Thyroid gland (tissue), 4 donors: ENCODE data around the gene SUGCT. TPM values are rescaled to one million over a fixed set of nuclear protein-coding genes. Genes with fewer than 3 reads are reported as not detected.

Source experiments
- DNase-seq, 2 donors: peaks; one replicate each; pipeline ENCODE4 v3.0.0-alpha.2; 2019
- H3K27ac ChIP-seq, 3 donors: fragments of 200-600 bp; sonication (generic); 1 replicate in 2 of 3; 2 replicates in 1 of 3; pipeline ENCODE4 v1.5.1; 2016 to 2019; ENCODE audit warnings: mild to moderate bottlenecking in 1 of 3, moderate library complexity in 1 of 3
- H3K27me3 ChIP-seq: fragments of 200-600 bp; sonication (generic); one replicate; pipeline ENCODE4 v1.5.1; 2019
- H3K36me3 ChIP-seq, 2 donors: fragments of 200-600 bp; sonication (generic); one replicate each; pipeline ENCODE4 v1.5.1; 2016 to 2019
- H3K4me1 ChIP-seq, 2 donors: fragments of 200-600 bp; sonication (generic); one replicate each; pipeline ENCODE4 v1.5.1; 2017 to 2019
- H3K4me3 ChIP-seq, 3 donors: fragments of 200-600 bp; sonication (generic); replicated peaks in 1 of 3; 1 replicate in 2 of 3; 2 replicates in 1 of 3; pipeline ENCODE4 v1.5.1; 2016; ENCODE audit warnings: mild to moderate bottlenecking in 1 of 3
- H3K9me3 ChIP-seq: fragments of 200-600 bp; sonication (generic); one replicate; pipeline ENCODE4 v1.5.1; 2017
- CTCF ChIP-seq, 6 experiments: fragments of 200-600 bp in 3 of 6; fragments of 450-650 bp in 3 of 6; sonication (generic) in 3 of 6; IDR thresholded peaks; one replicate each; pipeline ENCODE4 v1.5.1; 2016 to 2019; ENCODE audit warnings: antibody characterized with exemption in 6 of 6, mild to moderate bottlenecking in 2 of 6, inconsistent platforms in 1 of 6, moderate library complexity in 1 of 6
- POLR2A ChIP-seq, 2 donors: fragments of 450-650 bp; IDR thresholded peaks; one replicate each; pipeline ENCODE4 v1.6.1; 2017; ENCODE audit warnings: antibody characterized with exemption in 2 of 2, mild to moderate bottlenecking in 2 of 2, moderate library complexity in 1 of 2
- WGBS, 2 donors: methylation state at CpG; one replicate each; pipeline ENCODE4 v1.1.5; 2017; 5-methylcytosine and 5-hydroxymethylcytosine counted together
- intact Hi-C: fragments of 100-400 bp; cut with DNase I; formaldehyde crosslinking; loops from one replicate; pipeline ENCODE4 v1.15.1; 2023
- total RNA-seq, 4 donors: library from RNA; depleted of rRNA; stranded (reverse); fragments of >200 nt; gene quantifications; one replicate each; pipeline ENCODE4 v1.2.3, GENCODE V29; 2016

The SUGCT gene
- total RNA-seq, 4 donors from 2014 or later: 1.3 to 15.2 (median 3.2) TPM

- WGBS, 2 donors: 94 to 95% methylated on average over 3 of the region's 3 CpGs
- intact Hi-C loops: no loop called here
- Histone ChIP-seq H3K9me3 (no peaks in the 10 kb centered on the region), H3K27ac (no peak overlapping the region), H3K36me3 (no peaks in the 10 kb centered on the region), H3K4me3 (no peak overlapping the region), H3K27me3 (no peaks in the 10 kb centered on the region), H3K4me1 (no peaks in the 10 kb centered on the region)
- no peak for DNase-seq
- TF ChIP-seq POLR2A (IDR thresholded peaks at IDR 0.05) (no peak), CTCF (IDR thresholded peaks at IDR 0.05) (no peak)
These were observed 384.2 kb downstream of the SUGCT start for GRCh38 chr7:40519009-40519408.

- no peaks in the 10 kb centered on the region for H3K4me1 ChIP-seq
- no peaks in the 10 kb centered on the region for H3K36me3 ChIP-seq
- intact Hi-C loops: no loop called here
- no peak for DNase-seq
- WGBS, 2 donors: 80 to 83% methylated on average over 7 of the region's 7 CpGs
- H3K27ac ChIP-seq: no peak overlapping the region
- H3K4me3 ChIP-seq: no peak overlapping the region
- no peaks in the 10 kb centered on the region for H3K27me3 ChIP-seq
- H3K9me3 ChIP-seq: no peaks in the 10 kb centered on the region
- no peak for TF ChIP-seq POLR2A (IDR thresholded peaks at IDR 0.05)
- TF ChIP-seq CTCF (IDR thresholded peaks at IDR 0.05): no peak
These were observed 386.4 kb downstream of the SUGCT start for GRCh38 chr7:40520986-40521738.

- no peaks in the 10 kb centered on the region for H3K27me3 ChIP-seq
- no peak for DNase-seq
- WGBS, 2 donors: 89 to 95% methylated on average over 3 of the region's 3 CpGs
- H3K9me3 ChIP-seq: no peaks in the 10 kb centered on the region
- no peaks in the 10 kb centered on the region for H3K36me3 ChIP-seq
- no peaks in the 10 kb centered on the region for H3K4me1 ChIP-seq
- H3K4me3 ChIP-seq: no peak overlapping the region
- intact Hi-C loops: no loop called here
- TF ChIP-seq CTCF (IDR thresholded peaks at IDR 0.05): no peak
- TF ChIP-seq POLR2A (IDR thresholded peaks at IDR 0.05): no peak
- H3K27ac ChIP-seq: no peak overlapping the region
These were observed 391.0 kb downstream of the SUGCT start for GRCh38 chr7:40525764-40526163.

GRCh38 chr7:40526951-40527715 is 392.3 kb downstream of the SUGCT start:
- TF ChIP-seq POLR2A (IDR thresholded peaks at IDR 0.05) (no peak), CTCF (IDR thresholded peaks at IDR 0.05) (no peak)
- 81 to 88% methylated on average over 1 of the region's 1 CpG for WGBS, 2 donors
- Histone ChIP-seq H3K9me3 (no peaks in the 10 kb centered on the region), H3K36me3 (no peaks in the 10 kb centered on the region), H3K4me1 (no peaks in the 10 kb centered on the region), H3K27me3 (no peaks in the 10 kb centered on the region), H3K27ac (no peak overlapping the region), H3K4me3 (no peak overlapping the region)
- intact Hi-C loops: no loop called here
- no peak for DNase-seq

GRCh38 chr7:40527723-40528122 is 392.9 kb downstream of the SUGCT start:
- Histone ChIP-seq H3K4me3 (no peak overlapping the region), H3K27ac (no peak overlapping the region), H3K4me1 (no peaks in the 10 kb centered on the region), H3K27me3 (no peaks in the 10 kb centered on the region), H3K9me3 (no peaks in the 10 kb centered on the region), H3K36me3 (no peaks in the 10 kb centered on the region)
- intact Hi-C loops: no loop called here
- TF ChIP-seq CTCF (IDR thresholded peaks at IDR 0.05) (no peak), POLR2A (IDR thresholded peaks at IDR 0.05) (no peak)
- DNase-seq: no peak
